ENCODE measurements around the gene ARFGAP2.

- TF ChIP-seq, protein P1, sequence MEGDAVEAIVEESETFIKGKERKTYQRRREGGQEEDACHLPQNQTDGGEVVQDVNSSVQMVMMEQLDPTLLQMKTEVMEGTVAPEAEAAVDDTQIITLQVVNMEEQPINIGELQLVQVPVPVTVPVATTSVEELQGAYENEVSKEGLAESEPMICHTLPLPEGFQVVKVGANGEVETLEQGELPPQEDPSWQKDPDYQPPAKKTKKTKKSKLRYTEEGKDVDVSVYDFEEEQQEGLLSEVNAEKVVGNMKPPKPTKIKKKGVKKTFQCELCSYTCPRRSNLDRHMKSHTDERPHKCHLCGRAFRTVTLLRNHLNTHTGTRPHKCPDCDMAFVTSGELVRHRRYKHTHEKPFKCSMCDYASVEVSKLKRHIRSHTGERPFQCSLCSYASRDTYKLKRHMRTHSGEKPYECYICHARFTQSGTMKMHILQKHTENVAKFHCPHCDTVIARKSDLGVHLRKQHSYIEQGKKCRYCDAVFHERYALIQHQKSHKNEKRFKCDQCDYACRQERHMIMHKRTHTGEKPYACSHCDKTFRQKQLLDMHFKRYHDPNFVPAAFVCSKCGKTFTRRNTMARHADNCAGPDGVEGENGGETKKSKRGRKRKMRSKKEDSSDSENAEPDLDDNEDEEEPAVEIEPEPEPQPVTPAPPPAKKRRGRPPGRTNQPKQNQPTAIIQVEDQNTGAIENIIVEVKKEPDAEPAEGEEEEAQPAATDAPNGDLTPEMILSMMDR (conservative IDR thresholded peaks at IDR 0.05): no peak
- TF ChIP-seq EZH2 (IDR thresholded peaks at IDR 0.05; ENCODE audit: low read depth): no peak
Observed at GRCh38 chr11:47139878-47140277, 36.8 kb downstream of the ARFGAP2 start.
